Type B pancreatic cell (in vitro differentiated cells): ENCODE measurements around the gene ZBTB40. TPM values are rescaled to one million over a fixed set of nuclear protein-coding genes. Genes with fewer than 3 reads are reported as not detected.

Experiments used
- DNase-seq: peaks from one replicate; pipeline ENCODE4 v3.0.0; 2021; ENCODE audit warnings: mixed read lengths; ENCODE audit not compliant: unreplicated experiment; ENCODE audit errors: extremely low spot score
- H3K27ac Mint-ChIP-seq: 2 replicates; pipeline ENCODE4 v1.8.0; 2021; ENCODE audit warnings: mild to moderate bottlenecking, mixed read lengths
- H3K27me3 Mint-ChIP-seq: 2 replicates; pipeline ENCODE4 v1.8.0; 2021; ENCODE audit warnings: mixed read lengths
- H3K36me3 Mint-ChIP-seq: 2 replicates; pipeline ENCODE4 v1.8.0; 2021; ENCODE audit warnings: mixed read lengths
- H3K4me1 Mint-ChIP-seq: one replicate; pipeline ENCODE4 v1.8.0; 2021; ENCODE audit warnings: mixed read lengths; ENCODE audit not compliant: unreplicated experiment
- H3K4me3 Mint-ChIP-seq: 2 replicates; pipeline ENCODE4 v1.8.0; 2021; ENCODE audit warnings: mild to moderate bottlenecking, mixed read lengths
- H3K9me3 Mint-ChIP-seq: 2 replicates; pipeline ENCODE4 v1.8.0; 2021; ENCODE audit warnings: mixed read lengths
- total RNA-seq: library from RNA; stranded (reverse); gene quantifications from 2 replicates; pipeline ENCODE4 v1.2.1, GENCODE V29; 2021; ENCODE audit warnings: low replicate concordance
- TF ChIP-seq, protein P1 (sequence below): fragments of 200-600 bp; sonication (generic); conservative IDR thresholded peaks from 2 replicates; pipeline ENCODE4 v1.5.0; 2021; ENCODE audit warnings: antibody characterized with exemption, mild to moderate bottlenecking

The ZBTB40 gene
- total RNA-seq, 1 donor from 2014 or later: 26.9 TPM

DNA sequence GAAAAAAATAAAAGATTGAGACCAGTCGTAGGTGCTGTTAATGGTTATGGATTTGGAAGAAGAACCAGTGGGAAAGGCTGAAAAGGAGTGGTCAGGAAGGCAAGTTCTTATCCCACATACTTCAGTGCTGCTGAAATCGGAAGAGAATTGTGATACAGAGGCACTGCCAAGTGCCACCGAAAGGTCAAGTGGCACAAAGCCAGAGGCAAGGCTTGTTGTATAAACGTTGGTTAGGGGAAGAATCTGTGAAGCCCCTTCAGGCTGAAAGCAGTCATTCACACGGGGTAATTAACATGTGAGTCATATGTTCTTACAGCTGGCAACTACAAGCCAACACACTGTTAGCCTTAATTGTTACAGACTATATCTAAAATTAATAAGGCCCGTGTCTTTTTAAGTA is 48.8 kb downstream of the ZBTB40 start:
- Mint-ChIP-seq H3K9me3 (no peaks in the 10 kb centered on the region), H3K4me1 (peaks cover 12% of the 10 kb centered on the region), H3K27me3 (no peaks in the 10 kb centered on the region), H3K27ac (no peak overlapping the region), H3K36me3 (peaks cover 26% of the 10 kb centered on the region), H3K4me3 (no peak overlapping the region)
- TF ChIP-seq, protein P1, sequence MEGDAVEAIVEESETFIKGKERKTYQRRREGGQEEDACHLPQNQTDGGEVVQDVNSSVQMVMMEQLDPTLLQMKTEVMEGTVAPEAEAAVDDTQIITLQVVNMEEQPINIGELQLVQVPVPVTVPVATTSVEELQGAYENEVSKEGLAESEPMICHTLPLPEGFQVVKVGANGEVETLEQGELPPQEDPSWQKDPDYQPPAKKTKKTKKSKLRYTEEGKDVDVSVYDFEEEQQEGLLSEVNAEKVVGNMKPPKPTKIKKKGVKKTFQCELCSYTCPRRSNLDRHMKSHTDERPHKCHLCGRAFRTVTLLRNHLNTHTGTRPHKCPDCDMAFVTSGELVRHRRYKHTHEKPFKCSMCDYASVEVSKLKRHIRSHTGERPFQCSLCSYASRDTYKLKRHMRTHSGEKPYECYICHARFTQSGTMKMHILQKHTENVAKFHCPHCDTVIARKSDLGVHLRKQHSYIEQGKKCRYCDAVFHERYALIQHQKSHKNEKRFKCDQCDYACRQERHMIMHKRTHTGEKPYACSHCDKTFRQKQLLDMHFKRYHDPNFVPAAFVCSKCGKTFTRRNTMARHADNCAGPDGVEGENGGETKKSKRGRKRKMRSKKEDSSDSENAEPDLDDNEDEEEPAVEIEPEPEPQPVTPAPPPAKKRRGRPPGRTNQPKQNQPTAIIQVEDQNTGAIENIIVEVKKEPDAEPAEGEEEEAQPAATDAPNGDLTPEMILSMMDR: no peak
- no peak for DNase-seq

DNA sequence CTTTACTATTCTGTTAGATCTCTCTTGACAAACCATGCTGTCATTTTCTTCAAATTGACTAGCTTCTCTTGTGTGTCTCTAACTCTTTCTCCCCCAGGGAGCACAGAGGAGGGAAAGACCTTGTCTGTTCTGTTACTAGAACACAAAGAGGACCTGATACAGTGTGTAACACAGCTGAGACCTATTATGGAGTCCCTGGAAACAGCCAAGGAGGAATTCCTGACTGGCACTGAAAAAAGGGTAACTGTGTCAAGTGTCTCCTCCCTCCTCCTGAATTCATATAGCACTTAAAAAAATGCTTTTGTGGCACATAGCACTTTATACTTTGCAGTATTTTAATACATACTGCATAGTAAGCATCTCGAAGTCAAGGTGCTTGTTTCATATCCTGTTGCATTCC is 50.6 kb downstream of the ZBTB40 start:
- H3K27ac Mint-ChIP-seq: no peak overlapping the region
- H3K4me3 Mint-ChIP-seq: no peak overlapping the region
- DNase-seq: no peak
- no peaks in the 10 kb centered on the region for H3K27me3 Mint-ChIP-seq
- H3K36me3 Mint-ChIP-seq: peaks cover 22% of the 10 kb centered on the region
- TF ChIP-seq, protein P1: no peak
- H3K9me3 Mint-ChIP-seq: no peaks in the 10 kb centered on the region
- H3K4me1 Mint-ChIP-seq: peaks cover 15% of the 10 kb centered on the region

DNA sequence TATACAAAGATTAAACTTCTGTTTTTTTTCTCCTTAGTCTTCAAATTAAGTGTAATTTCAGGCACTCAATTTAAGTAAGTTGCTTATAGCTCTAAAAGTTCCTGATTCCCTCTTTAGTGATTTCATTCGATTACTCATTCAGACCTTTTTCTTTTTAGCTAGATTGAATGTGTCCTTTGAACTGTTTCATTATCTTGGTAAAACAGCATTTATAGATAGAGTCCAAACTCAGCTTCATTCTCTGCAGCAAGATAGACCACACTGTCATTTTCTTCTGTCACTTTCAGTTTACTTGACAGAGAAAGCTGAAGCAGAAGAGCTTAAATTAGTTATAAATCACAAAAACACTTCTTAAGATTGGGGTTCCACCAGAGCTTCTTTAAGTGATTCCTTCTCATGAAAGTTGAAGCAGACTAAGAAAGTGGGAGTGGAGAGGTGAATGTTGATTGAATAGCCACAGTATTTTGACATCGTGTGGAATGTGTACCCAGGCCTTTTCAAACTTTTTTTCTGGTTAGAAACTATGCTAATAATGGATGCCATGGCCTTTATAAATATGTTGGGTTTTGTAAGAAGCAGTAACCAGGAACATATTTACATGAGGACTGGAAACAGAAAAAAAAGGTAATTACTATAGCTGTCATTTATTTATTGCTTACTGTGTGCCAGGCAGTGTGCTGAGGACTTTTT is 52.2 kb downstream of the ZBTB40 start:
- Mint-ChIP-seq H3K36me3 (peaks cover 22% of the 10 kb centered on the region), H3K27me3 (no peaks in the 10 kb centered on the region), H3K9me3 (no peaks in the 10 kb centered on the region), H3K4me3 (no peak overlapping the region), H3K27ac (no peak overlapping the region), H3K4me1 (peaks cover 28% of the 10 kb centered on the region)
- TF ChIP-seq, protein P1: no peak
- DNase-seq: no peak

DNA sequence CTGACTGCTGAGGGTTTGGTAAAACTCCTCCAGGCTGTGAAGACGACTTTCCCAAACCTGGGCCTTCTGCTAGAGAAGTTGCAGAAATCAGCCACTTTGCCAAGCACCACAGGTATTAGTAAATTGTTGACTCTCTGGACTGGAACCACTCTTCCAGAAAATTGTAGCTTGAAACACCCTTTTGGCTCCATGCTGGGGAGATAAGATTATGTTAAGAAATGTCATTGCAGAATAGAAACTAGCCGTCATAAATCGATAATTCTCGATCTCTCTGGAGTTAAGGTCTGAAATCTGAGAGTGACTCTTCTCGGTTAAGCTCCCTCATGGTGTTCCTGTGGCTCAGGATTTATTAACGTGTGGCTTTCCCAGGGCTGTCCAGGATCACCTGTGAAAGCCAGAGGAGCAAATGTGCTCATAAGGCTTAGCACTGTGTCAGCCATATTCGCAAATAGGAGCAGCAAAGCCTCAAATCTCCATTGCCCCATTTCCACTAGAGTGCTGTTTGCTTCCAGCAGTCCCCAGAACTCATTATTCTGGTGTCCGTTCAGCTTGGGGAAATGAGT is 54.6 kb downstream of the ZBTB40 start:
- H3K27ac Mint-ChIP-seq: no peak overlapping the region
- H3K4me1 Mint-ChIP-seq: peaks cover 21% of the 10 kb centered on the region
- no peaks in the 10 kb centered on the region for H3K27me3 Mint-ChIP-seq
- no peak overlapping the region for H3K4me3 Mint-ChIP-seq
- peaks cover 27% of the 10 kb centered on the region for H3K36me3 Mint-ChIP-seq
- H3K9me3 Mint-ChIP-seq: no peaks in the 10 kb centered on the region
- no peak for DNase-seq
- TF ChIP-seq, protein P1: no peak

DNA sequence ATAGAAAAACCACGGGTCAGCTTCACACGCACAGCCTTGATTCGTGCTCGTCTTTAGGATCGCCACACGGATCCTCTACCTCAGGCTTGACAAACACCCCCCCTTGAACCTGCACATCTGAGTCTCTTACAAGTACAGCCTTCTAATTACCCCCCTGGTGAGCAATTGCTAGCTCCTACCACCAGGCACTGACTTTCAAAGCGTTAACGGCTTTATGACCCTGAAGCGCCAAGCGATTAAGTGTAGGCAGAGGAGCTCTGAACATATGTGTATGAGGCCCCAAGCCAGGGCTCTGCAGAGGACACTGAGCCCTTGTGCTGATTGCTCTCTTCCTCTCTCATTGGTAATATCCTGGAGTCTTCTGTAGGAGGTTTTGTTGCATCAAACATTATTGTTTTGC is 55.9 kb downstream of the ZBTB40 start:
- DNase-seq: no peak

More for the DNA sequence above, 55.9 kb downstream of the ZBTB40 start:
- H3K4me3 Mint-ChIP-seq: peak overlapping the region; percentile 4
- H3K27ac Mint-ChIP-seq: no peak overlapping the region
- H3K4me1 Mint-ChIP-seq: peaks cover 17% of the 10 kb centered on the region
- H3K27me3 Mint-ChIP-seq: no peaks in the 10 kb centered on the region
- H3K9me3 Mint-ChIP-seq: no peaks in the 10 kb centered on the region
- TF ChIP-seq, protein P1: peak; percentile 22
- H3K36me3 Mint-ChIP-seq: peaks cover 30% of the 10 kb centered on the region
